Keratinocyte (primary cell): ENCODE measurements around the gene ALK.

ENCODE experiments used
- EZH2 ChIP-seq: IDR thresholded peaks from one replicate; pipeline ENCODE4 v1.6.1; 2012; ENCODE audit warnings: inconsistent platforms, mild to moderate bottlenecking, low read length, moderate library complexity
- TF ChIP-seq, protein P1 (sequence below), 3 experiments: IDR thresholded peaks in 1 of 3; conservative IDR thresholded peaks in 1 of 3; optimal IDR thresholded peaks in 1 of 3; 2 replicates in 2 of 3; 3 replicates in 1 of 3; pipeline versions ENCODE3 to v1.5.1; 2011; ENCODE audit warnings: low read length in 3 of 3, mild to moderate bottlenecking in 3 of 3, moderate library complexity in 2 of 3, control low read depth in 1 of 3, inconsistent platforms in 1 of 3; ENCODE audit not compliant: insufficient read depth in 2 of 3; ENCODE audit errors: extremely low read depth in 1 of 3

GRCh38 chr2:29412197-29412925 lies 509.0 kb downstream of the ALK start:
- TF ChIP-seq, protein P1, sequence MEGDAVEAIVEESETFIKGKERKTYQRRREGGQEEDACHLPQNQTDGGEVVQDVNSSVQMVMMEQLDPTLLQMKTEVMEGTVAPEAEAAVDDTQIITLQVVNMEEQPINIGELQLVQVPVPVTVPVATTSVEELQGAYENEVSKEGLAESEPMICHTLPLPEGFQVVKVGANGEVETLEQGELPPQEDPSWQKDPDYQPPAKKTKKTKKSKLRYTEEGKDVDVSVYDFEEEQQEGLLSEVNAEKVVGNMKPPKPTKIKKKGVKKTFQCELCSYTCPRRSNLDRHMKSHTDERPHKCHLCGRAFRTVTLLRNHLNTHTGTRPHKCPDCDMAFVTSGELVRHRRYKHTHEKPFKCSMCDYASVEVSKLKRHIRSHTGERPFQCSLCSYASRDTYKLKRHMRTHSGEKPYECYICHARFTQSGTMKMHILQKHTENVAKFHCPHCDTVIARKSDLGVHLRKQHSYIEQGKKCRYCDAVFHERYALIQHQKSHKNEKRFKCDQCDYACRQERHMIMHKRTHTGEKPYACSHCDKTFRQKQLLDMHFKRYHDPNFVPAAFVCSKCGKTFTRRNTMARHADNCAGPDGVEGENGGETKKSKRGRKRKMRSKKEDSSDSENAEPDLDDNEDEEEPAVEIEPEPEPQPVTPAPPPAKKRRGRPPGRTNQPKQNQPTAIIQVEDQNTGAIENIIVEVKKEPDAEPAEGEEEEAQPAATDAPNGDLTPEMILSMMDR (optimal IDR thresholded peaks at IDR 0.05 in 1 of 3, IDR thresholded peaks at IDR 0.05 in 1 of 3, conservative IDR thresholded peaks at IDR 0.05 in 1 of 3; ENCODE audit: extremely low read depth in 1 of 3, insufficient read depth in 2 of 3, low read length in 3 of 3): no peak
- TF ChIP-seq EZH2: no peak
